Osteoblast (primary cell): ENCODE results near the gene ZFAND5. TPM values are rescaled to one million over a fixed set of nuclear protein-coding genes. Genes with fewer than 3 reads are reported as not detected.
A peak's percentile ranks its signal among the peaks of the same experiment; 100 is the strongest.

Experiments
- DNase-seq: peaks from one replicate; pipeline ENCODE4 v3.0.0; 2011; ENCODE audit warnings: low spot score, mixed read lengths; ENCODE audit not compliant: insufficient read length; ENCODE audit errors: missing footprints
- H2AFZ ChIP-seq: 2 replicates; pipeline ENCODE4 v1.6.0; 2011; ENCODE audit warnings: mild to moderate bottlenecking, low read length
- H3K27ac ChIP-seq: 2 replicates; pipeline ENCODE4 v1.5.1; 2011; ENCODE audit warnings: mild to moderate bottlenecking, low read depth, low read length, moderate library complexity
- H3K27me3 ChIP-seq: 2 replicates; pipeline ENCODE4 v1.6.0; 2012; ENCODE audit warnings: mild to moderate bottlenecking, control low read depth, inconsistent platforms, low read length, moderate library complexity; ENCODE audit not compliant: insufficient read depth
- H3K36me3 ChIP-seq: 2 replicates; pipeline ENCODE4 v1.5.1; 2011; ENCODE audit warnings: mild to moderate bottlenecking, low read length, control low read depth, moderate library complexity; ENCODE audit not compliant: insufficient read depth
- H3K4me1 ChIP-seq: 2 replicates; pipeline ENCODE4 v1.5.1; 2011; ENCODE audit warnings: mild to moderate bottlenecking, low read length, control low read depth, moderate library complexity; ENCODE audit not compliant: insufficient read depth
- H3K4me2 ChIP-seq: 2 replicates; pipeline ENCODE4 v1.6.0; 2011; ENCODE audit warnings: mild to moderate bottlenecking, low read length; ENCODE audit not compliant: insufficient read depth
- H3K4me3 ChIP-seq: fragments of 200-600 bp; sonication (generic); 3 replicates; pipeline ENCODE4 v1.5.1; 2012; ENCODE audit warnings: mild to moderate bottlenecking, low read length, inconsistent platforms; ENCODE audit not compliant: insufficient read depth
- H3K79me2 ChIP-seq: 2 replicates; pipeline ENCODE4 v1.6.0; 2012; ENCODE audit warnings: mild to moderate bottlenecking, low read length, control low read depth, inconsistent platforms; ENCODE audit not compliant: insufficient read depth
- H3K9me3 ChIP-seq: 2 replicates; pipeline ENCODE4 v1.5.1; 2011; ENCODE audit warnings: low read depth, low read length, control low read depth
- H4K20me1 ChIP-seq: 2 replicates; pipeline ENCODE4 v1.6.0; 2012; ENCODE audit warnings: mild to moderate bottlenecking, low read length, control low read depth; ENCODE audit not compliant: insufficient read depth
- total RNA-seq: library from RNA; depleted of rRNA; stranded (reverse); fragments of >200 nt; gene quantifications from 2 replicates; pipeline ENCODE4 v1.2.3, GENCODE V29; 2012
- TF ChIP-seq, protein P1 (sequence below): IDR thresholded peaks from 2 replicates; pipeline ENCODE4 v1.5.1; 2011; ENCODE audit warnings: mild to moderate bottlenecking, low read depth, low read length, moderate library complexity; ENCODE audit errors: extremely low read depth

The ZFAND5 gene
- total RNA-seq, 1 donor, result 164 TPM

DNA sequence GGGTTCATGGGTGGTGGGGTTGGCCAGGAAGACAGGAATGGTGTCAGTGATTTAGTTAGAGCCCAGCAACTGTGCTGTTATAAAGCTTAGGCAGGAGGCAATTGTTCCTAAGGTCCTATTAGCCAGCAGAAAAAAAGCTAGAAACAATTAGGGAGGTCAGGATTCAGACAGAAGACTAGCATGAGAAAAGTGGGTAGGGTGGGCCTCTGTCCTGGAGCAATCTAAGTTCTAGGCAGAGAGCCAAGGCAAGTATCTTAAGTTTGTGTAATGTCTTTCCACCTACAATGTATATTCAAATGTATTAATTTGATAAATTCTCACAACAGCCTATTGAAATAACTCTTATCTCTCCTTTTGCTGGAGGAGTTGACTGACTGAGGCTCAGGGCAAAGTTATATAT is 6.1 kb upstream of the ZFAND5 start:
- Histone ChIP-seq H3K4me2 (no peak overlapping the region), H3K4me3 (no peak overlapping the region), H3K4me1 (peaks cover under 1% of the 10 kb centered on the region), H2AFZ (no peak overlapping the region), H3K79me2 (no peaks in the 10 kb centered on the region), H3K9me3 (no peaks in the 10 kb centered on the region), H3K36me3 (no peaks in the 10 kb centered on the region), H3K27me3 (no peaks in the 10 kb centered on the region), H3K27ac (no peak overlapping the region), H4K20me1 (no peaks in the 10 kb centered on the region)
- TF ChIP-seq, protein P1, sequence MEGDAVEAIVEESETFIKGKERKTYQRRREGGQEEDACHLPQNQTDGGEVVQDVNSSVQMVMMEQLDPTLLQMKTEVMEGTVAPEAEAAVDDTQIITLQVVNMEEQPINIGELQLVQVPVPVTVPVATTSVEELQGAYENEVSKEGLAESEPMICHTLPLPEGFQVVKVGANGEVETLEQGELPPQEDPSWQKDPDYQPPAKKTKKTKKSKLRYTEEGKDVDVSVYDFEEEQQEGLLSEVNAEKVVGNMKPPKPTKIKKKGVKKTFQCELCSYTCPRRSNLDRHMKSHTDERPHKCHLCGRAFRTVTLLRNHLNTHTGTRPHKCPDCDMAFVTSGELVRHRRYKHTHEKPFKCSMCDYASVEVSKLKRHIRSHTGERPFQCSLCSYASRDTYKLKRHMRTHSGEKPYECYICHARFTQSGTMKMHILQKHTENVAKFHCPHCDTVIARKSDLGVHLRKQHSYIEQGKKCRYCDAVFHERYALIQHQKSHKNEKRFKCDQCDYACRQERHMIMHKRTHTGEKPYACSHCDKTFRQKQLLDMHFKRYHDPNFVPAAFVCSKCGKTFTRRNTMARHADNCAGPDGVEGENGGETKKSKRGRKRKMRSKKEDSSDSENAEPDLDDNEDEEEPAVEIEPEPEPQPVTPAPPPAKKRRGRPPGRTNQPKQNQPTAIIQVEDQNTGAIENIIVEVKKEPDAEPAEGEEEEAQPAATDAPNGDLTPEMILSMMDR, result no peak
- DNase-seq, result no peak

- Histone ChIP-seq H3K79me2 (peaks cover 41% of the 10 kb centered on the region), H3K4me2 (peak overlapping the region; percentile 95), H3K4me3 (peak overlapping the region; percentile 89), H4K20me1 (peaks cover 32% of the 10 kb centered on the region), H3K4me1 (peaks cover 26% of the 10 kb centered on the region), H3K36me3 (peaks cover 15% of the 10 kb centered on the region), H3K9me3 (no peaks in the 10 kb centered on the region), H3K27ac (peak overlapping the region; percentile 100), H2AFZ (peak overlapping the region; percentile 88), H3K27me3 (no peaks in the 10 kb centered on the region)
- TF ChIP-seq, protein P1, result peak; percentile 28
- DNase-seq, result peak; percentile 93
Measured at GRCh38 chr9:72365525-72366256, 683 bp upstream of the ZFAND5 start.

DNA sequence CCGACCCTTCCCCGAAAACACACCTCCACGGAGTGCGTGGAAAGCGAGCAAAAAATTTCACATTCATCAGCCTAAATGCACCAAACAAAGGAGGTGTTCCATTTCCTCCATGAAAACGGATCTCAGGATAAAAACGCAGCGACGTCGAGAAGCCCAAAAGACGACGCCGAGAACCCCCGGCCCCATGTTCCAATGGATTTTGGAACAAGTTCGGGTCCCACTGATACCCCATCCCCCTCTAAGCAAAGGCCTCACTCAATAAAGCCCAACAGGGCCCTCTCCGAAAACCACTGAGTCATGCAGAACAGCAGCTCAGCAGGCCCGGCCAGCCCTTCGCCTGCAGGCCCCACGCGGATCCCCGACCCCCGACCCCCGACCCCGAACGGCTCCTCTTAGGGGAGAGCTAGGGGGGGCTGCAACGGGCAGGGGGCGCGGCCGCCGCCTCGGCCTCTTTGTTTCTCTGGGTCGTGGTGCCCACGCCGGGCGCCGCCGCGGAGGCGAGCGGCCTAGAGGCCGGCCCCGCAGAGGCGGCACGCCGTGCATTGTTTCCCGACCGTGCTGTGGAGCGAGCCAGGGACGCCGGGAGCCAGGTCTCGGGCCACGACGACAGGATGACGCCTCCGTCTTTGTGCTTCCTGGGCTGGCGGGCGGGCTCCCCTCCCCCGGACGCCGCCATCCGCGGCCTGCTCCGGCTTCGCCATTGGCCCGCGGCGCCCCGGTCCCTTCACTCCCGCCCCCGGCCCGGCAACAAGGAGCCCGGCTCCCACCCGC is 915 bp downstream of the ZFAND5 start:
- H3K4me2 ChIP-seq, result peak overlapping the region; percentile 92
- peak overlapping the region; percentile 100 for H3K27ac ChIP-seq
- peaks cover 39% of the 10 kb centered on the region for H3K4me1 ChIP-seq
- no peaks in the 10 kb centered on the region for H3K27me3 ChIP-seq
- peaks cover 47% of the 10 kb centered on the region for H4K20me1 ChIP-seq
- H2AFZ ChIP-seq, result no peak overlapping the region
- H3K4me3 ChIP-seq, result peak overlapping the region; percentile 89
- H3K36me3 ChIP-seq, result peaks cover 31% of the 10 kb centered on the region
- TF ChIP-seq, protein P1, result no peak
- no peaks in the 10 kb centered on the region for H3K9me3 ChIP-seq
- DNase-seq, result peak; percentile 89
- H3K79me2 ChIP-seq, result peaks cover 57% of the 10 kb centered on the region

GRCh38 chr9:72363236-72363635 is 1.8 kb downstream of the ZFAND5 start:
- DNase-seq, result no peak
- Histone ChIP-seq H4K20me1 (peaks cover 55% of the 10 kb centered on the region), H3K36me3 (peaks cover 40% of the 10 kb centered on the region)

More at GRCh38 chr9:72363236-72363635, 1.8 kb downstream of the ZFAND5 start:
- Histone ChIP-seq H3K9me3 (no peaks in the 10 kb centered on the region), H3K27ac (peak overlapping the region; percentile 100), H3K4me3 (peak overlapping the region; percentile 89), H3K4me1 (peaks cover 41% of the 10 kb centered on the region), H3K79me2 (peaks cover 66% of the 10 kb centered on the region), H3K27me3 (no peaks in the 10 kb centered on the region), H3K4me2 (peak overlapping the region; percentile 92), H2AFZ (no peak overlapping the region)
- TF ChIP-seq, protein P1, result no peak
